ENCODE measurements around the gene TNFSF8. TPM values are rescaled to one million over a fixed set of nuclear protein-coding genes. Genes with fewer than 3 reads are reported as not detected.

TNFSF8 gene
- total RNA-seq (2022; extraction: Qiagen RNA extraction), result not detected in 5 replicates

GRCh38 chr9:114930056-114930812 lies at the start of gene TNFSF8:
Gene TNFSF8, minus strand, starts transcription at chr9:114930591. Its CDS starts 288 bp downstream, at chr9:114930303.

Other genes with a start within 250 kb of the TNFSF8 start
- not detected in 5 replicates for gene TEX48, start 248.4 kb downstream of the TNFSF8 start, total RNA-seq (2022; extraction: Qiagen RNA extraction)
- 0.21 to 0.40 TPM (median 0.25 TPM) in 5 replicates for gene TNFSF15, start 124.6 kb downstream of the TNFSF8 start, total RNA-seq (2022; extraction: Qiagen RNA extraction)
- gene TNC, start 187.6 kb upstream of the TNFSF8 start, total RNA-seq (2022; extraction: Qiagen RNA extraction), result 0.68 to 1.1 TPM (median 0.92 TPM) in 5 replicates

All from A549 treated with CORT108297 at 1 μM for 4 hours (cell line).